ENCODE measurements around the gene ANTKMT. TPM values are rescaled to one million over a fixed set of nuclear protein-coding genes. Genes with fewer than 3 reads are reported as not detected.
A peak's percentile ranks its signal among the peaks of the same experiment; 100 is the strongest.

ANTKMT gene
- total and polyA plus RNA-seq, 4 donors: 13.1 to 33.0 (median 22.2) TPM

GRCh38 chr16:675884-676564 is 44.9 kb upstream of the ANTKMT start:
- Histone ChIP-seq H3K4me1 (ENCODE audit: control insufficient read depth in 1 of 2, insufficient read depth in 2 of 2, low read length in 2 of 2) (no peaks in the 10 kb centered on the region), H3K4me3 (ENCODE audit: low read length in 2 of 2) (peak overlapping the region in 1 of 2 donors; percentile 29), H3K36me3 (ENCODE audit: control insufficient read depth in 1 of 2, insufficient read depth in 2 of 2, low read length in 1 of 2) (peaks cover 0 to 11% of the 10 kb centered on the region in 2 donors), H3K27ac (ENCODE audit: low read depth in 1 of 2, low read length in 2 of 2) (no peak overlapping the region), H3K27me3 (ENCODE audit: control insufficient read depth in 1 of 2, insufficient read depth in 2 of 2, low read length in 1 of 2) (no peaks in the 10 kb centered on the region), H3K9me3 (ENCODE audit: control insufficient read depth, low read length) (no peaks in the 10 kb centered on the region)
- DNase-seq (no peak), ATAC-seq (ENCODE audit: low FRiP score) (no peak)
- intact Hi-C loops (cut with DNase I): no loop called here
- 37 to 53% methylated on average over 17 to 25 of the region's 25 CpGs for WGBS, 2 donors

DNA sequence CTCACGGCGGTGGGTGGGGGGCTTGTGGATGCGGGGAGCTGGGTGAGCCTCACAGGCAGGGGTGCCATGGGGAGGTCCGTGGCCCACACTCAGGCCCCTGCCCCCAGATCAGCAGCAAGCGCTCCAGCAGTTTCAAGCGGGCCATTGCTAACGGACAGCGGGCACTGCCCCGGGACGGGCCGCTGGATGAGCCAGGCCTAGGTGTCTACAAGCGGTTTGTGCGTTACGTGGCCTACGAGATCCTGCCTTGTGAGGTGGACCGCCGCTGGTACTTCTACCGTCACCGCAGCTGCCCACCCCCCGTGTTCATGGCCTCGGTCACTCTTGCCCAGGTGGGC is 44.4 kb upstream of the ANTKMT start:
- Histone ChIP-seq H3K36me3 (ENCODE audit: control insufficient read depth in 1 of 2, insufficient read depth in 2 of 2, low read length in 1 of 2) (peaks cover 0 to 11% of the 10 kb centered on the region in 2 donors), H3K9me3 (ENCODE audit: control insufficient read depth, low read length) (no peaks in the 10 kb centered on the region), H3K4me1 (ENCODE audit: control insufficient read depth in 1 of 2, insufficient read depth in 2 of 2, low read length in 2 of 2) (no peaks in the 10 kb centered on the region), H3K4me3 (ENCODE audit: low read length in 2 of 2) (no peak overlapping the region), H3K27me3 (ENCODE audit: control insufficient read depth in 1 of 2, insufficient read depth in 2 of 2, low read length in 1 of 2) (no peaks in the 10 kb centered on the region), H3K27ac (ENCODE audit: low read depth in 1 of 2, low read length in 2 of 2) (no peak overlapping the region)
- 93 to 94% methylated on average over 21 of the region's 21 CpGs for WGBS, 2 donors
- intact Hi-C loops (cut with DNase I): no loop called here
- DNase-seq (no peak), ATAC-seq (ENCODE audit: low FRiP score) (no peak)

GRCh38 chr16:676913-677312 is 44.0 kb upstream of the ANTKMT start:
- DNase-seq (no peak), ATAC-seq (ENCODE audit: low FRiP score) (no peak)
- intact Hi-C loops (cut with DNase I): no loop called here
- Histone ChIP-seq H3K4me1 (ENCODE audit: control insufficient read depth in 1 of 2, insufficient read depth in 2 of 2, low read length in 2 of 2) (no peaks in the 10 kb centered on the region), H3K4me3 (ENCODE audit: low read length in 2 of 2) (no peak overlapping the region), H3K27ac (ENCODE audit: low read depth in 1 of 2, low read length in 2 of 2) (no peak overlapping the region), H3K9me3 (ENCODE audit: control insufficient read depth, low read length) (no peaks in the 10 kb centered on the region), H3K27me3 (ENCODE audit: control insufficient read depth in 1 of 2, insufficient read depth in 2 of 2, low read length in 1 of 2) (no peaks in the 10 kb centered on the region), H3K36me3 (ENCODE audit: control insufficient read depth in 1 of 2, insufficient read depth in 2 of 2, low read length in 1 of 2) (peaks cover 0 to 12% of the 10 kb centered on the region in 2 donors)
- WGBS, 2 donors: 77 to 80% methylated on average over 23 of the region's 23 CpGs

- no peaks in the 10 kb centered on the region for H3K9me3 ChIP-seq (ENCODE audit: control insufficient read depth, low read length)
Measured at GRCh38 chr16:677316-678190, 43.4 kb upstream of the ANTKMT start.

DNA sequence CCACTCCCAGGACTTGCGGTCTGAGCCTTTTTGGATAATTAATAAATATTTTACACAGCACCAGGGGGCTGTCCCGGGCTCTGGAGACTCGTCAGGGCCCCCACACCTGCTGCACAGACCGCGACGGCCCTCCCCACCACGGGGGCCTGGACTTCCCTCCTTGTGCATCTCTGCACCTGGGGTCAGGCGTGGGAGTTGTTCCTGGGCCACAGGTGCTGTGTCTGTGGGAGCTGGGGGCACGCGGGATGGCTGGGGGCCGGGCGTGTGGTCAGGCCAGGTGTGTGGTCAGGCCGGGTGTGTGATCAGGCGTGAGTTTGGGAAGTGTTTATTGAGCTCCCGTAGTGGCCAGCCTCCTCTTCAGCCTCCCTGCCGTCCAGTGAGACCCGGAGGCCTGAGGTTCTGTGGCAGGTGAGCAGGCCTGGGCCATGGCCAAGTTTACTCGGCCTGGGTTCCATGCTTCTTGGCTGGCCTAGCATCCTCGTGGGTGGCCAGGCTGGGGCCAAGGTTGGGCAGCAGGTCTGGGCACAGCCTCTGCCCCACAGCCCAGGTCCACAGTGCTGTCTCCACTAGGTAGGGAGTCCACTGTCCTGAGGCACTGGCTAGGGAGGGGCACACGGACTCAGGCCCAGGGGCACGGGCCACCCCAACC is 42.6 kb upstream of the ANTKMT start:
- ATAC-seq (ENCODE audit: low FRiP score) (no peak), DNase-seq (no peak)
- Histone ChIP-seq H3K27ac (ENCODE audit: low read depth in 1 of 2, low read length in 2 of 2) (no peak overlapping the region), H3K27me3 (ENCODE audit: control insufficient read depth in 1 of 2, insufficient read depth in 2 of 2, low read length in 1 of 2) (no peaks in the 10 kb centered on the region), H3K4me3 (ENCODE audit: low read length in 2 of 2) (no peak overlapping the region), H3K9me3 (ENCODE audit: control insufficient read depth, low read length) (no peaks in the 10 kb centered on the region), H3K4me1 (ENCODE audit: control insufficient read depth in 1 of 2, insufficient read depth in 2 of 2, low read length in 2 of 2) (no peaks in the 10 kb centered on the region), H3K36me3 (ENCODE audit: control insufficient read depth in 1 of 2, insufficient read depth in 2 of 2, low read length in 1 of 2) (peaks cover 0 to 5% of the 10 kb centered on the region in 2 donors)
- 80 to 82% methylated on average over 21 of the region's 21 CpGs for WGBS, 2 donors
- intact Hi-C loops (cut with DNase I): no loop called here

More at GRCh38 chr16:677316-678190, 43.4 kb upstream of the ANTKMT start:
- DNase-seq (no peak), ATAC-seq (ENCODE audit: low FRiP score) (no peak)
- Histone ChIP-seq H3K27me3 (ENCODE audit: control insufficient read depth in 1 of 2, insufficient read depth in 2 of 2, low read length in 1 of 2) (no peaks in the 10 kb centered on the region), H3K4me3 (ENCODE audit: low read length in 2 of 2) (no peak overlapping the region), H3K27ac (ENCODE audit: low read depth in 1 of 2, low read length in 2 of 2) (no peak overlapping the region), H3K36me3 (ENCODE audit: control insufficient read depth in 1 of 2, insufficient read depth in 2 of 2, low read length in 1 of 2) (peaks cover 0 to 10% of the 10 kb centered on the region in 2 donors), H3K4me1 (ENCODE audit: control insufficient read depth in 1 of 2, insufficient read depth in 2 of 2, low read length in 2 of 2) (no peaks in the 10 kb centered on the region)
- intact Hi-C loops (cut with DNase I): no loop called here
- 62 to 72% methylated on average over 56 to 57 of the region's 57 CpGs for WGBS, 2 donors

DNA sequence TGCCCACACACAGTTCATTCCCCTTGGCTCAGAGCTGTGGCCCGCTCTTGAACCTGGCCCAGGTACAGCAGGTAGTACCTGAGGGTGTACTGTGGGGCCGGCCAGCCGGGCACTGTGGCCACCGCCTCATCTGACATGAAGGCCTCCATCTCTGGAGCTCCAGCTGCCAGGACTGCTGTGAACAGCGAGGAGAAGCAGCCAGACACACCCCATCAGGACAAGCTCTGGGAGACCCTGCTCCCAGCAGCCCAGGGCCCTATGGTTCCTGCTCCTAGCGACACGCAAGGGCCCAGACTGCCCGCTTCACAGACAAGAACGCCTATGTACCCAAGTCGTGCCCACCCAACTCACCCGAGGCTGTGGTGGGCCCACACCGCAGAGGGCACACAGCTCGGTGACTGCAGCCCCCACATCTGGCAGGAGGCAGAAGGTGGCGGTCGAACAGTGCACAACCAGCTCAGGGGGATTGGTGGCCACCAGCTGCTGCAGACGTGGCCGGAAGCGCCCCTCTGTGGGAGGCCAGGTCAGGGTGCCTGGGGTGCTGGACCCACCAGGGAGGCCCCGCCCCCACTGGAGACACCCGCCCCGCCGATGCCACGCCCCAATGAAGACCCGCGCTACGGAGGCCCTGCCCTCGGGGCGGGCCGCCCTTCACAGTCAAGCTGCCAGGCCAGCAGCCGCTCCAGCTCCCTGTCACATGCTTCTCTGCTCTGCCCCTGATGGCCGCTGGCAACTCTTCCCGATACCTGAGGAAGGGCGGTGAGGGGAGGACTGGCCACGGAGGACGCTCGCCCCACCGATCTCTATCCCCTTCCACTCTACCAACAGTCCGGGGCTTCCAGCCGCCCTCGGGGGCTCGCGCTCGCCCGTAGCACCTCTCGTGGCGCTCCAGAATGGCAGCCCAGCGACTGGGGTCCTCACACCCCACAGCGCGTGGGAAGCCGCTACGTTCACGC is 41.8 kb upstream of the ANTKMT start:
- Histone ChIP-seq H3K9me3 (ENCODE audit: control insufficient read depth, low read length) (no peaks in the 10 kb centered on the region), H3K4me3 (ENCODE audit: low read length in 2 of 2) (peak overlapping the region in 1 of 2 donors; percentile 12), H3K36me3 (ENCODE audit: control insufficient read depth in 1 of 2, insufficient read depth in 2 of 2, low read length in 1 of 2) (peaks cover 0 to 5% of the 10 kb centered on the region in 2 donors), H3K4me1 (ENCODE audit: control insufficient read depth in 1 of 2, insufficient read depth in 2 of 2, low read length in 2 of 2) (no peaks in the 10 kb centered on the region), H3K27me3 (ENCODE audit: control insufficient read depth in 1 of 2, insufficient read depth in 2 of 2, low read length in 1 of 2) (no peaks in the 10 kb centered on the region), H3K27ac (ENCODE audit: low read depth in 1 of 2, low read length in 2 of 2) (peak overlapping the region in 1 of 2 donors; percentile 42)
- peak; percentile 8 for ATAC-seq (ENCODE audit: low FRiP score)
- peak; percentile 78 to 89 for DNase-seq
- 26% methylated on average over 48 to 52 of the region's 52 CpGs for WGBS, 2 donors
- intact Hi-C loops (cut with DNase I): no loop called here

DNA sequence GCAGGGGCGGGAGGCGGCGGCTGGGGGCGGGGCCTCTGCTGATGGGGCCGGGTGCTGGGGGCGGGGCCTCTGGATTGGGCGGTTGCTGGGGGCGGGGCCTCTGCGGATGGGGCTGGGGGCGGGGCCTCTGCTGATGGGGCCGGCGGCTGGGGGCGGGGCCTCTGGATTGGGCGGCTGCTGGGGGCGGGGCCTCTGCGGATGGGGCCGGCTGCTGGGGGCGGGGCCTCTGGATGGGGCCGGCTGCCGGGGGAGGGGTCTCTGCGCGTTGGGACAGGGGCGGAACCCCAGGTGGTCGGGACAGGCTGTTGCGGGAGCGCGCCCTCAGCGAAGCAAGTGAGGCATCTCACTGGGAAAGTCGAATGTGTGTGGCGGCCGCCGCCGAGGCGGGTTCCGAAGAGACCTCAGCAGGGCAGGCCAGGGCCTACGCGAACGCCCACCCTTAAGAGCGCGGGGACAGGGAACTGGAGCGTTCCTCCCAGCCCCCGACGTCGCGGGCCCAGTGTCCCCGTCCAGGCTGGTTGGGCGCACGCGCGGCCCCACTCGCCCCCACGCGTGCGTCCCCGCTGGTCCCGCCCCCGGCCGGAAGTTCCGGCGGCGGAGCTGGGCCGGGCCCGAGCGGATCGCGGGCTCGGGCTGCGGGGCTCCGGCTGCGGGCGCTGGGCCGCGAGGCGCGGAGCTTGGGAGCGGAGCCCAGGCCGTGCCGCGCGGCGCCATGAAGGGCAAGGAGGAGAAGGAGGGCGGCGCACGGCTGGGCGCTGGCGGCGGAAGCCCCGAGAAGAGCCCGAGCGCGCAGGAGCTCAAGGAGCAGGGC is 40.9 kb upstream of the ANTKMT start, which contains the start of gene STUB1:
Gene STUB1 (plus strand): TSS at position 597 of the 811 bp plus-strand sequence. CDS start 116 bp downstream, at position 713.
- ATAC-seq (ENCODE audit: low FRiP score) (peak; percentile 83), DNase-seq (peak; percentile 90 to 96)
- peak within 1 kb of the TSS; percentile 67 to 73 for H3K4me3 ChIP-seq (ENCODE audit: low read length in 2 of 2)
- no peaks in the 10 kb centered on the region for H3K4me1 ChIP-seq (ENCODE audit: control insufficient read depth in 1 of 2, insufficient read depth in 2 of 2, low read length in 2 of 2)
- H3K27ac ChIP-seq (ENCODE audit: low read depth in 1 of 2, low read length in 2 of 2): peak within 1 kb of the TSS in 1 of 2 donors; percentile 80
- peaks cover 0 to 5% of the 10 kb centered on the region in 2 donors for H3K36me3 ChIP-seq (ENCODE audit: control insufficient read depth in 1 of 2, insufficient read depth in 2 of 2, low read length in 1 of 2)
- WGBS, 2 donors: 1% methylated on average over 66 to 91 of the region's 91 CpGs
- no peaks in the 10 kb centered on the region for H3K9me3 ChIP-seq (ENCODE audit: control insufficient read depth, low read length)
- intact Hi-C loops (cut with DNase I): no loop called here
- H3K27me3 ChIP-seq (ENCODE audit: control insufficient read depth in 1 of 2, insufficient read depth in 2 of 2, low read length in 1 of 2): no peaks in the 10 kb centered on the region
